Nephron (organoid): Measurements from ENCODE around the gene PIP4K2A.
"Not testable (repeated sequence)": the region's sequence is repeated elsewhere in the genome, so short reads cannot be mapped to it uniquely, and the experiment has no call there.

Experiments
- H3K27ac Mint-ChIP-seq, 3 experiments: 2 replicates each; pipeline ENCODE4 v1.8.0; 2020; ENCODE audit warnings: mixed read lengths in 3 of 3, mild to moderate bottlenecking in 2 of 3, moderate library complexity in 1 of 3
- H3K27me3 Mint-ChIP-seq: 2 replicates; pipeline ENCODE4 v1.8.0; 2021; ENCODE audit warnings: low read depth, mild to moderate bottlenecking, moderate library complexity, mixed read lengths
- H3K36me3 Mint-ChIP-seq: 2 replicates; pipeline ENCODE4 v1.8.0; 2020; ENCODE audit warnings: low read depth, mixed read lengths
- H3K4me1 Mint-ChIP-seq: 2 replicates; pipeline ENCODE4 v1.8.0; 2020; ENCODE audit warnings: mixed read lengths
- H3K4me3 Mint-ChIP-seq, 3 experiments: 2 replicates each; pipeline ENCODE4 v1.8.0; 2020; ENCODE audit warnings: mild to moderate bottlenecking in 3 of 3, mixed read lengths in 3 of 3, moderate library complexity in 2 of 3
- H3K9me3 Mint-ChIP-seq: 2 replicates; pipeline ENCODE4 v1.8.0; 2020; ENCODE audit warnings: mixed read lengths
- TF ChIP-seq, protein P1 (sequence below), 3 experiments: fragments of 200-600 bp; sonication (generic); IDR thresholded peaks; one replicate each; pipeline ENCODE4 v1.5.0; 2021; ENCODE audit warnings: antibody characterized with exemption in 3 of 3; ENCODE audit not compliant: unreplicated experiment in 3 of 3

The PIP4K2A gene

DNA sequence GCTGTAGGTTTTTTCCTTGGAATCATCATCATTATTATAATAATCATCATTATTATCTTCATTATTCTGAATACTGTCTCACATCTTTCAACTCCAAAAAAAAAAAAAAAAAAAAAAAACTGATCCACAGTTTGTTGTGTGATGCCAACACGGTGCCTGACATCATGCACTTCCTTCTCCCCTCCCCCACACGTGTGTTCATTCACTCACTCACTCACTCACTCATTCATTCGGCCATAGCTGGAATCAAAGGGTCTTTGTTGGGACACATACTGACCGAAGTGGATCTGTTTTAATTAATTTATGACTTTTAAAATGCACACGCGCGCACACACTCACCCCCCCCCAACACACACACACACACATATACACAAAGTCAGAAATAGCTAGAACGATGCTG is 177.8 kb downstream of the PIP4K2A start:
- no peak overlapping the region for H3K27ac Mint-ChIP-seq
- no peak overlapping the region for H3K4me3 Mint-ChIP-seq
- TF ChIP-seq, protein P1, sequence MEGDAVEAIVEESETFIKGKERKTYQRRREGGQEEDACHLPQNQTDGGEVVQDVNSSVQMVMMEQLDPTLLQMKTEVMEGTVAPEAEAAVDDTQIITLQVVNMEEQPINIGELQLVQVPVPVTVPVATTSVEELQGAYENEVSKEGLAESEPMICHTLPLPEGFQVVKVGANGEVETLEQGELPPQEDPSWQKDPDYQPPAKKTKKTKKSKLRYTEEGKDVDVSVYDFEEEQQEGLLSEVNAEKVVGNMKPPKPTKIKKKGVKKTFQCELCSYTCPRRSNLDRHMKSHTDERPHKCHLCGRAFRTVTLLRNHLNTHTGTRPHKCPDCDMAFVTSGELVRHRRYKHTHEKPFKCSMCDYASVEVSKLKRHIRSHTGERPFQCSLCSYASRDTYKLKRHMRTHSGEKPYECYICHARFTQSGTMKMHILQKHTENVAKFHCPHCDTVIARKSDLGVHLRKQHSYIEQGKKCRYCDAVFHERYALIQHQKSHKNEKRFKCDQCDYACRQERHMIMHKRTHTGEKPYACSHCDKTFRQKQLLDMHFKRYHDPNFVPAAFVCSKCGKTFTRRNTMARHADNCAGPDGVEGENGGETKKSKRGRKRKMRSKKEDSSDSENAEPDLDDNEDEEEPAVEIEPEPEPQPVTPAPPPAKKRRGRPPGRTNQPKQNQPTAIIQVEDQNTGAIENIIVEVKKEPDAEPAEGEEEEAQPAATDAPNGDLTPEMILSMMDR (IDR thresholded peaks at IDR 0.05; ENCODE audit: unreplicated experiment in 3 of 3): no peak
- H3K27me3 Mint-ChIP-seq: no peaks in the 10 kb centered on the region
- no peaks in the 10 kb centered on the region for H3K4me1 Mint-ChIP-seq
- peaks cover 51% of the 10 kb centered on the region for H3K36me3 Mint-ChIP-seq
- no peaks in the 10 kb centered on the region for H3K9me3 Mint-ChIP-seq

DNA sequence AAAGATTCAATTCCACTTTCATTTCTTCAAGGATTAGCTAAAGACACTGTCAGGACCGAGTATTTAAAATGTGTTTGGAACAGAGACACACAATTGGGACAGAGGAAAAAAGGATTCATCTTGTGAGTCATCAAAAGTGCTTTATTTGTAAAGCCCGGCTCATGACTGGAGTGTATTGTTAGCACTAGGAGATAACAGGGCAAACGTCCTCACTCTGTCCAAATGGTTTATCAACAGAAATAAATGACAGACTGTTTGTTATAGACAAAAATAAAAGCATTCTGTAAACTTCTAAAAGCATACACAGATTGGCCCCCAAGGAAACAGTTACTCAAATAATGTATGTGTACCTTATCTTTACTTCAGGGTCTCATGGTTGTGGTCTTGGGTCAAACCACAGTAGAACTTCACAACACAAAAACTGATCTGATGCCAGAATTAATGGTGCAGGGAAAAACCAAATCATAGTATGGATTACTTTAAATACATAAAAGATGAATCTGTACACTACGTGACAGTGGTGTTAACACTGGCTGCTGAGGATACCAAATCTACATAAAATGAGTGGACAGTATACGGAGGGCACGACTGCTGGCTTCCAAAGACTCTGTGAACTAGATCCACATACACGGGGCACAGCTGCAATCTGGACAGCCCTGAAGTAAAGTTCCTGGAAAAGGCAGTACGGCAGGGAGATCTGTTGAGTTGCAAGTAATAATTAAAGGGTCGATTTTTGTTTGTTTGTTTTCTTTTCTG is 179.4 kb downstream of the PIP4K2A start:
- H3K9me3 Mint-ChIP-seq: no peaks in the 10 kb centered on the region
- H3K4me3 Mint-ChIP-seq: no peak overlapping the region
- TF ChIP-seq, protein P1 (IDR thresholded peaks at IDR 0.05; ENCODE audit: unreplicated experiment in 3 of 3): no peak
- H3K27ac Mint-ChIP-seq: no peak overlapping the region
- H3K36me3 Mint-ChIP-seq: peaks cover 43% of the 10 kb centered on the region
- H3K4me1 Mint-ChIP-seq: no peaks in the 10 kb centered on the region
- H3K27me3 Mint-ChIP-seq: no peaks in the 10 kb centered on the region

DNA sequence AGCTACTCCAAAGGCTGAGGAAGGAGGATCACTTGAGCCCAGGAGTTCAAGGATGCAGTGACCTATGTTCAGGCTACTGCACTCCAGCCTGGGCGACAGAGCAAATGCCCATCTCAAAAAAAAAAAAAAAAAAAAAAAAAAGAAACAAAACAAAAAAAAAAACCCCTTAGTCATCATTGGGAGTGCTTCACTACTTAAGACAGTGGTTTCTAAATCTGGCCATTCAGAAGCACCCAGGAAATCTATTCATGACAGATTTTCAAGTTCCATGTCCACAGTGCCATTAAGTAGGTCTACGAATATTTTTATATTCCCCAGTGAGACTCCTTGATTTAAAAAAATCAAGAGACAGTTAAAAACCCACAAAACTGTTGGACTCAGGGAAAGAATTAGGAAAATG is 182.9 kb downstream of the PIP4K2A start:
- H3K4me3 Mint-ChIP-seq: no peak overlapping the region
- no peaks in the 10 kb centered on the region for H3K27me3 Mint-ChIP-seq
- peaks cover 12% of the 10 kb centered on the region for H3K36me3 Mint-ChIP-seq
- H3K9me3 Mint-ChIP-seq: peaks cover 19% of the 10 kb centered on the region
- H3K4me1 Mint-ChIP-seq: no peaks in the 10 kb centered on the region
- TF ChIP-seq, protein P1 (IDR thresholded peaks at IDR 0.05; ENCODE audit: unreplicated experiment in 3 of 3): no peak
- H3K27ac Mint-ChIP-seq: no peak overlapping the region

DNA sequence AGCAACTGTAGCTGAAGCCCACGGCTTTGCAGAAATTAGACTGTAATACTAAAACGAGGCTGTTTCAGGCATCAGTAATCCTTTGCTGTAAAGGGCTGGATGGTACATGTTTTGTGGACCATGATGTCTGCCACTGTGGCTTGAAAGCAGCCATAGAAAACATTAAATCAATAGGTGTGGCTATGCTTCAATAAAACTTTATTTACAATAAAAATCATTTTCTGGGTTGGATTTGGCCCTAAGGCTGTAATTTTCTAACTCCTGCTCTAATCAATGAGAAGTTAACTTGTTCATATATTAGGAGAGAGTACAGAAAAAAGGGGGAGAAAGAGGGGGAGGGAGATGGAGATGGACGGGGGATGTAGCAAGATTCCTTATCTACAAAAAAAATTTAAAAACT is 183.4 kb downstream of the PIP4K2A start:
- H3K27ac Mint-ChIP-seq: no peak overlapping the region
- no peaks in the 10 kb centered on the region for H3K4me1 Mint-ChIP-seq
- peaks cover 20% of the 10 kb centered on the region for H3K9me3 Mint-ChIP-seq
- no peaks in the 10 kb centered on the region for H3K27me3 Mint-ChIP-seq
- peaks cover 9% of the 10 kb centered on the region for H3K36me3 Mint-ChIP-seq
- TF ChIP-seq, protein P1 (IDR thresholded peaks at IDR 0.05; ENCODE audit: unreplicated experiment in 3 of 3): no peak
- no peak overlapping the region for H3K4me3 Mint-ChIP-seq

DNA sequence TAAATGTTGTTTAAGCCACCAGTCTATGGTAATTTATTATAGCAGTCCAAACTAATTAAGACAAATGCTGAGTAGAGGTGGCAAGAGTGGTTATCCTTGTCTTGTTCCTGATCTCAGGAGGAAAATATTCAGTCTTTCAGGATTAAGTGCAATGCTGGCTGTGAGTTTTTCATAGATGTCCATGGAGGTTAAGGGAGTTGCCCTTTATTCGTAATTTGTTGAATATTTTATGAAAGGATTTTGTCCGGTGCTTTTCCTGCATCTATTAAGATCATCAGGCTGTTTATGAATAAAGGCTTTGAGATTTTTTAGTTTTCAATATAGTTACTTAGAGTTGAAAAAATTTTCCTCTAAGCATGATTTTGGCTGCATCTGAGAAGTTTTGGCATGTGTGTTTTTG is 186.9 kb downstream of the PIP4K2A start:
- H3K4me1 Mint-ChIP-seq: no peaks in the 10 kb centered on the region
- H3K9me3 Mint-ChIP-seq: peaks cover 50% of the 10 kb centered on the region
- H3K36me3 Mint-ChIP-seq: peaks cover 6% of the 10 kb centered on the region
- no peaks in the 10 kb centered on the region for H3K27me3 Mint-ChIP-seq
- H3K27ac Mint-ChIP-seq: no peak overlapping the region
- TF ChIP-seq, protein P1 (IDR thresholded peaks at IDR 0.05; ENCODE audit: unreplicated experiment in 3 of 3): no peak
- H3K4me3 Mint-ChIP-seq: no peak overlapping the region

DNA sequence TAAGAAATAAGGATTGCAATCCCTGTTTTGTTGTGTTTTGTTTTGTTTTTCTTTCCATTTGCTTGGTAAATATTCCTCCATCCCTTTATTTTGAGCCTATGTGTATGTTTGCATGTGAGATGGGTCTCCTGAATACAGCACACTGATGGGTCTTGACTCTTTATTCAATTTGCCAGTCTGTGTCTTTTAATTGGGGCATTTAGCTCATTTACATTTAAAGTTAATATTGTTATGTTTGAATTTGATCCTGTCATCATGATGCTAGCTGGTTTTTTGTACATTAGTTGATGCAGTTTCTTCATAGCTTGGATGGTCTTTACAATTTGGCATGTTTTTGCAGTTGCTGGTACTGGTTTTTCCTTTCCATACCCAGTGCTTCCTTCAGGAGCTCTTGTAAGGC is 190.0 kb downstream of the PIP4K2A start:
- H3K27me3 Mint-ChIP-seq, H3K4me1 Mint-ChIP-seq, H3K4me3 Mint-ChIP-seq, H3K36me3 Mint-ChIP-seq, H3K27ac Mint-ChIP-seq: not testable (repeated sequence)
- peaks cover 55% of the 10 kb centered on the region for H3K9me3 Mint-ChIP-seq

DNA sequence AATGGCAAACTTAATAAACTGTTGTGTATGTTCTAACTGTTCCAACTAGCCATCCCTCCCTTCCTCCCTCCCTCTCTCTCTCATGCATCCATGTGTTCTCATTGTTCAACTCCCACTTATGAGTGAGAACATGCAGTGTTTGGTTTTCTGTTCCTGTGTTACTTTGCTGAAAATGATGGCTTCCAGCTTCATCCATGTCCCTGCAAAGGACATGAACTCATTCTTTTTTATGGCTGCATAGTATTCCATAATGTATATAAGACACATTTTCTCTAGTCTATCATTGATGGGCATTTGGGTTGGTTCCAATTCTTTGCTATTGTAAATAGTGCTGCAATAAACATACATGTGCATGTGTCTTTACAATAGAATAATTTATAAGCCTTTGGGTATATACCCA is 193.7 kb downstream of the PIP4K2A start:
- H3K4me3 Mint-ChIP-seq, H3K27ac Mint-ChIP-seq, H3K36me3 Mint-ChIP-seq, H3K27me3 Mint-ChIP-seq, H3K4me1 Mint-ChIP-seq: not testable (repeated sequence)
- H3K9me3 Mint-ChIP-seq: peaks cover 43% of the 10 kb centered on the region
